GM18517 (cell line): ENCODE data around the gene CRIM1.
"Not testable (repeated sequence)": the region's sequence is repeated elsewhere in the genome, so short reads cannot be mapped to it uniquely, and the experiment has no call there.

ENCODE experiments used
- ATAC-seq: cut with Tn5 transposase; IDR thresholded peaks from one replicate; pipeline ENCODE4 v1.9.1; 2021; ENCODE audit warnings: mild to moderate bottlenecking, moderate library complexity; ENCODE audit not compliant: unreplicated experiment

Gene CRIM1

DNA sequence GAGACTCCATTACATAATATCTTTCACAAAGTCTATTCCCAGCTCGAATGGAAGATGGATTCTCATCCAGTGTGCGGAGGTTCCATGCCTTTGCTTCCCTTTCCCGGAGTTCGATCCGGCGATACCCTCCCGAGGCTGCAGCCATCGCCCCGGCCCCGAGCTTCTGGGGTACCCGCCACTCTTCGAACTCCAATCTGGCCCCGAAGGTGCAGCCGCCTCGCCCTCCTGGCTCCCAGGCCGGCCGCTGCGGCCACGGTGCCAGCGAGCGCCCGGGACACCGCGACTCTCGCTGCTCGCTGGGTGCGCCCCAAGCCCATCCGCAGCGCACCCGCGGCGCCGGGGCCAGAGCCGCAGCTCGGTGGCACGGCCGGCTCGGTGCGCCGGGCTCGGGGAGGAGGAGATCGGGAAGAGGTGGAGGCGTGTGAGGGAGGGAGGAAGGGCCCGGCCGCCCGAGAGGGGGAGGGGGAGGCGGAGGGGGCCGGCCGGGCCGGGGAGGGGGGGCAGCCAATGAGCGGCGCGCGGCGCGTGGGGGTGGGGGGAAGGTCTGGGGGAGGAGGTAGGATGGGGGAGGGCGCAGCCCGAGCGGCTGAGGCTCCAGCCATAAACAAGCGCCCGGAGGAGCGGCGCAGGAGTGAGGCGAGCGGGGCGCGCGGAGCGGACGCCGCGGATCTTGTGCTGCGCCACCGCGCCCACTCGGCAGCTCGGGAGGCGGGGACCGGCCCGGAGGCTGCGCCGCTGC lies at the start of gene CRIM1:
Gene CRIM1, plus strand, starts transcription at position 628 of the 739 bp plus-strand sequence. CDS start 515 bp downstream, outside the sequence.
- peak; percentile 31 for ATAC-seq

DNA sequence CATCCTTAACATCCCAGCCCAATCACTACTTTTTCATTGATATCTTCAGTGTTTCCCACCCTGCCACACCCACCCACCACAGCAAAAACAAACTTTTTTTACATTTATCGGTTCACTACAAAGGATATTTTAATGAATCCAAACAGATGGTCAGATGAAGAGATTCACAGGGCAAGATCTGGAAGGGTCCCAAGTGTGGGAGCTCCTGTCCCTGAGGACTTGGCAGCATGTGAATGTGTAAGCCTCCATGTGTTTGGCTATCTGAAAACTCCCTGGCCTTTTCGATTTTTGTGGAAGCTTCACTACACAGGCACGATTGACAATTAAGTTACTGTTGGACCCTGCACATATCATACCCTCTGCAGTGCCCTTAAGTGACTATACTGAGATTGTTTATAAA lies 48.1 kb upstream of the CRIM1 start:
- ATAC-seq: no peak

DNA sequence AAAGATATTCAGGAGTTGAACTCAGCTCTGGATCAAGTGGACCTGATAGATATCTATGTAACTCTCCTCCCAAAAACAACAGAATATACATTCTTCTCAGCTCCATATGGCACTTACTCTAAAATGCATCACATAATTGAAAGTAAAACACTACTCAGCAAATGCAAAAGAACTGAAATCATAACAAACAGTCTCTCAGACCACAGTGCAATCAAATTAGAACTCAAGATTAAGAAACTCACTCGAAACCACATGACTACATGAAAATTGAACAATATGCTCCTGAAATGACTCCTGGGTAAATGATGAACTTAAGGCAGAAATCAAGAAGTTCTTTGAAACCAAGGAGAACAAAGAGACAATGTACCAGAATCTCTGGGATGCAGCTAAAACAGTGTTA lies 45.1 kb upstream of the CRIM1 start:
- ATAC-seq: not testable (repeated sequence)

DNA sequence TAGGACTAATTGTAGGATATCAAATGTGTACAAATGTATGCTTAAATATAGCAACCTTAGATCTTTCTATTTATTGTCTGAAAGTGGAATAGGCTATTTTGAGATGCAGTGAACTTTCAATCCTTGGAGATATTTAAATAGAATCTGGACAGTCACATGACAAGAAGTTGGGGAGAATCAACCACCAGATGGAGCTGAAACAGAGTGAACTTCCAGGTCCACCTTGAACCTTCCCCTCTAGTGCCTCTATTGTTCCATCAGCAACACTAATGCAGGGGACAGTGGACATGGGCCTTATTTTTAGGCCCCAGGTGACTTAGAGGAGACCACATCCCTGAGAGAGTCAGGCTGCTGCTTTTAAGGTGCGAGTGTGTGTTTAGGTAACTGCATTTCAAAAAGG lies 37.0 kb upstream of the CRIM1 start:
- ATAC-seq: no peak

- no peak for ATAC-seq
Measured at GRCh38 chr2:36322108-36322507, 33.5 kb upstream of the CRIM1 start.

DNA sequence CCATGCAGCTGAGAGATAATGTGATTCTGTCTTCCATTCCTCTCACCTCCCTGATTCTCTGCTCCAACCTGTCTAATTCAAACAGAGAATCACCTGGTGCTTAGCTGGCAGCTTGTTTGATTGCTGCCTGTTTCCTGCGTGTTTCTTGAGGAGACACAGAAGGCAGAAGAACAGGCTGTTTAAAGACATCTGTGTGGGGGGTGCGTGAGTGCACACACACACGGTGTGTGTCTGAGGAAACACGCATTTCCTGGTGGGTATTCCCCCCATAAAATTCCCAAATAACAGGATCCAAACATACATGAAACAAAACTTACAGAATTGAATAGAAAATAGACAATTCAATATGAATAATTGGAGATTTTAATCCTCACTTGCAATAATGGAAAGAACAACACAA lies 29.3 kb upstream of the CRIM1 start:
- ATAC-seq: no peak

DNA sequence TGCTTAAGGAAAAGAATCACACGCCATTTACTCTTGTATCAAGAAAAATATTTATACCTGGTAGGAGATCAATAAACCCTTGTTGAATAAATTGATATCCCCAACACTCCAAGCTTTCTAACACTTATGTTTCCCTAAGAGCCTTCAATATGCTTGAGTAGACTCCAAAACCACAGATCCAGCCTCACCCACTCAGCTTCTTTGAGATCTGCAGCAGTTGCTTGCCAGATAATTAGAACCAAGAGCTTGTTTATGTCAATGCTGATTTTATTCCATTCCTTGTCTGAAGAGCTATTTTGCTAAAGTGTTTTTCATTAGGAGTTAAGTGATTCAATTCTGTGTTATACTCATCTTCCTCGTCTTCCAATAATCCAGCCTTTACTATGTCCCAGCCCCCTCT lies 26.3 kb upstream of the CRIM1 start:
- ATAC-seq: no peak

DNA sequence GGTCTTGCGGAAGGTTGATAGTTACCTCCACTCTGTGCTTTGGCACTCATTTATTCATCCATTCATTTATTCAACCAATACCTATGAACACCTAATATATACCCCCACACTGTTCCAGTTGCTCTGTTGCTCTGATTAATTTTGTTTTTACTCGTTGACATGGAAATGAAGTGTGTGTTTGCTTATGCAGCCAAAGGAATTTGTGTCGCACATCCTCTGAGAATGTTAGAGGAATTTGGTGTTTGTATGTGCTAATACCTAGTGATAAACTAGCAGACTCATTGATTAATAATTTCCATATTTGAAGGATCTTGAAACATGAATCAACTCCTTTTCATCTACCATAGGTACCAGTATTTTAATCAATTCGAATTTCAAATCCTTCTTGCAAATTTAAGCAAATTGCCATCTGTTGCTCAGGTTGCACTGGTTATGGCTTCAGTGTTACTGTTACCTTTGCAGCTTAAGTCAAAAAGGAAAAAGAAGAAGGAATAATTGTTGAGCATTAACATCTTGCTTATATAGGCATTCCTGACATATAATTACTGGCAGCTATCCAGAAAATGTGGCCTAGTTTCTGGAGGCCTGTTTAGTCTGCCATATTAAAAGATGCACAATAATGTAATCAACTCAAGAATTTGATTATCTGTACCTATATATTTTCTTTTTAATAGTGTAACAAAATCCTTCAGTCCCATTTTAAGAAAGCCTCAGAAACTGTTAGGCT lies 25.7 kb upstream of the CRIM1 start:
- no peak for ATAC-seq

DNA sequence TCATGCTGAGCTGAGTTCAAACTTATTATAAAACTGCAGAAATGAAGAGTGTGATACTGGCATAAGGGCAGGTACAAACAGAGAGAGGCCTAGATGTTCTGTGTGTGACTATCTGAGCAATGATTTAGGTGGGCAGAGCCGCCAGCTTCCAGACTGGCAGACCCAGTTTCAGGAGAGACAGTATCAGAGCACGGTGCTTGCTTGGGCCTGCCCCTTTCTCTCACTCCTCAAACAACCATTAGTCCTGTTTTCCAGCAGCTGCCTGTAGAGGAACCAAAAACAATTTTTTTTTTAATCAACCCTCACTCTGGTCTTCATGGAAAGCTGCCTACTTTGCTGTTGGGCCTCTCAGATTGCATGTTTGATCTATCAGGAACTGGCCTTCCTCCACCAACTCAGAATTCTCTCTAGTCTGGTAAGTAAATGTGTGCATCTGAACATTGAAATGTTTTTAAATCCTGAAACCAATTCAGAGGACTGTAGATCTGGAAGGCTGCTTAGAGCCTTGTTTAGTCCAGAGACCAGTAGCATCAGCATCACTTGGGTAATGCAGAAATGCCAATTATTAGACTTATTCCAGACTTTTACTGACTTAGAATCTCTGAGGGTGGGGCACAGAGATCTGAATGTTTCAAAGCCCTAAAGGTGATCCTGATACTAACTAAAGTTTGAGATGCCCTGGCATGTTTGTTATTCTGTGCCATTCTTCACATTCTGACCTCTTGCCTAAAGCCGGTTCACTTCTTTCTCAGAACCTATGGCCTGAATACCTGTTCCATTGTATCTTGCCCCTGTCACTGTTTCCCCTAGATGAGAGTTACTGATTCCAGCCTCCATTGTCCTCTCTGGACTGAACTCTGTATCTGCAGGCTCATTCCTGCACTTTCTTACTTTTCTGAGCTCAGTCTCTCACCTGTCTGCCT lies 24.8 kb upstream of the CRIM1 start:
- ATAC-seq: no peak

- ATAC-seq: no peak
Measured at GRCh38 chr2:36333350-36334012, 22.1 kb upstream of the CRIM1 start.

- ATAC-seq: no peak
Measured at GRCh38 chr2:36335597-36335996, 20.0 kb upstream of the CRIM1 start.

- no peak for ATAC-seq
Measured at GRCh38 chr2:36336321-36336720, 19.3 kb upstream of the CRIM1 start.

DNA sequence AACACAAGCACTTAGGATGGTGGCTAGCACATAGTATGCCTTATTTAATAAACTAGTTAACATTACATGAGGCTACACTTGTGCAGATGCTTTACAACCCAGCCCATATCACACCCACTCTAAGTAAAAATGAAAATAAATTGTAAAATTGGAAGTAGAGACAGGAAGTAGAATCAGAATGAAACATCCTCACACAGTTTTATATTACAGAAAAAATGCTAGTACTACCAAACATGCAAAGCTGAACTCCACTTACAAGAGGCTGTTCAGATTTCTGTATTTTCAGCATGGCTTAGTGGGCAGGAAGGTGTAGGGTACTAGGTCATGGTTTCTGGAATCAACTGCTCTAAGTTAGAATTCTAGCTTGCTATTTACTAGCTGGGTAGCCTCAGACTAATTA lies 18.2 kb upstream of the CRIM1 start:
- peak; percentile 75 for ATAC-seq

- no peak for ATAC-seq
Measured at GRCh38 chr2:36338124-36338826, 17.3 kb upstream of the CRIM1 start.

GRCh38 chr2:36338827-36339145 lies 16.8 kb upstream of the CRIM1 start:
- ATAC-seq: no peak

- no peak for ATAC-seq
Measured at GRCh38 chr2:36339607-36340218, 15.9 kb upstream of the CRIM1 start.

GRCh38 chr2:36343606-36344005 lies 12.0 kb upstream of the CRIM1 start:
- no peak for ATAC-seq

GRCh38 chr2:36348721-36349120 lies 6.9 kb upstream of the CRIM1 start:
- no peak for ATAC-seq

GRCh38 chr2:36351291-36351690 lies 4.3 kb upstream of the CRIM1 start:
- no peak for ATAC-seq

DNA sequence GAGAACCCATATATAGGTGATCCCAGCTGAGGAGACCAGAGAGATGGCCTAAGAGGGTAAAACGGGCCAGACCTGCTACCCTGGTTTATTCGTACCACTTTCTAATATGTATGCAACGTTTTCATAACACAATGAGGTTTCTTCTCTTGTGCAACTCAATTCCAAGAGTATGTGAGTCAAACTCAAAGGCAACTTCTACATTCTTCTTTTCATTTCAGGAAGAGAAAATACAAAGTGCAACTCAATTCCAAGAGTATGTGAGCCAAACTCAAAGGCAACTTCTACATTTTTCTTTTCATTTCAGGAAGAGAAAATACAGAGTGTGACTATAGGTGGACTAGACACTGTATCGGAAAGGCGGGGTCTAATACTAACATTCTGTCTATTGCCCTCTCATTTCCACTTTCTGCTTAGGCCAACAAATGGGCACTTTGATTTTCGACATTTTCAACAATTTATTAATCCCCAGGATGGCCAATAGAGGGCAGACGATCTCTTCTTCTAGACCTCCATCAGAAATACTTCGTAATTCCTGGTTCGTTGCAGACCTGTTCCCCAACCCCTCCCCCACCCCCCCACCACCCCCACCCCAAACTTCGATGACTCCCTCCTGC lies 3.7 kb upstream of the CRIM1 start:
- ATAC-seq: no peak
